ENCODE measurements around the gene ANKRD13A. TPM values are rescaled to one million over a fixed set of nuclear protein-coding genes. Genes with fewer than 3 reads are reported as not detected.

The ANKRD13A gene
- total and polyA plus RNA-seq, 2 of the 13 experiments (the other 11 are each of a cell fraction or from before 2014, with no cell fraction given), result 34.1 to 41.6 TPM

DNA sequence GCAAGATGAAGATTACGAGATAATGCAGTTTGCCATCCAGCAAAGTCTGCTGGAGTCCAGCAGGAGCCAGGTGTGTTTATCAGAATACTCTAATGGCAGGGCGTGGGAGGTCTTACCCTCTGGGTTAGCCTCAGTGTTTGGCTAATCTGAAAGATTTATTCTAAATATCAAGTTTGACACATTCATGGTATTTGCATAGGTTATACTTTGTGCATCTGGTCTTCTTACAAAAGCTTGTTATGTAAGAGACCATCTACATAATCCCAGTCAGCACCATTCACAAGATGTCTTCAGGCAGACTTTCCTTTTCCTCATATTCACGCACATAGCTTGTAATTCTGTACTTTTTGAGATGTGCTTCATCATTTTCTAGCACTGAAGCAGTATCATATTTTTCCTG, 34.7 kb downstream of the ANKRD13A start:
- WGBS (ENCODE audit: low lambda C conversion rate), result 91% methylated on average over 3 of the region's 3 CpGs
- CTCF ChIA-PET (ENCODE audit: low intra/inter-chr PET ratio, low total read pairs), result no interaction called here

GRCh38 chr12:110035534-110036104, 36.4 kb downstream of the ANKRD13A start:
- Histone ChIP-seq H3K27me3 (ENCODE audit: control insufficient read depth in 1 of 2, insufficient read depth in 2 of 2, low read length in 2 of 2) (no peaks in the 10 kb centered on the region), H3K4me1 (ENCODE audit: insufficient read depth, low read length) (peaks cover 64% of the 10 kb centered on the region), H3K36me3 (replicated peaks in 1 of 2; ENCODE audit: control insufficient read depth in 1 of 2, insufficient read depth in 2 of 2, low read length in 2 of 2) (peaks cover 5 to 27% of the 10 kb centered on the region in 2 experiments; a peak in 4 of 5 replicates), H3K9ac (ENCODE audit: insufficient read depth, low read depth, low read length) (peak overlapping the region; percentile 56; the same call in 1 of the 2 replicates), H3K27ac (ENCODE audit: extremely low read length, insufficient read depth, low read length) (peak overlapping the region; percentile 75), H2AFZ (ENCODE audit: low read length) (no peak overlapping the region), H3K79me2 (ENCODE audit: insufficient read depth, low read length) (peaks cover 2% of the 10 kb centered on the region), H3K9me3 (ENCODE audit: low read length) (no peaks in the 10 kb centered on the region), H3K4me3 (replicated peaks in 1 of 3; ENCODE audit: insufficient read depth in 1 of 3, low read depth in 2 of 3, low read length in 3 of 3) (no peak overlapping the region), H4K20me1 (ENCODE audit: insufficient read depth, low read length) (no peaks in the 10 kb centered on the region), H3K4me2 (ENCODE audit: low read depth, low read length) (peak overlapping the region; percentile 28)
- in situ Hi-C loops (cut with HindIII; ENCODE audit: extremely low pct_ligation_motif_present, low pct_unique_long_range_greater_than_20kb) (no loop called here), intact Hi-C loops (cut with micrococcal nuclease; ENCODE audit: unreplicated experiment) (no loop called here)
- DNase-seq (ENCODE audit: low spot score) (peak; percentile 67), FAIRE-seq (peak; percentile 83), ATAC-seq (no peak; the same call in 2 of the 3 replicates)
- 56% methylated on average over 7 of the region's 7 CpGs for WGBS (ENCODE audit: low lambda C conversion rate)
- CTCF ChIA-PET (ENCODE audit: low intra/inter-chr PET ratio, low total read pairs), result no interaction called here
- POLR2A ChIA-PET, result interaction anchor here (0.9 to 1.7 kb wide), 10 partner anchors 11 to 69 kb away, joined by 3 to 9 read pairs (median 5); partner anchors contain the start of genes ANKRD13A and C12orf76
- no TSS peak for BruUV-seq (replicated peaks)
- no peak for TF ChIP-seq ARNT2 (CRISPR knock-in tag; IDR thresholded peaks at IDR 0.05; ENCODE audit: low read depth)
- TF ChIP-seq, protein P1, sequence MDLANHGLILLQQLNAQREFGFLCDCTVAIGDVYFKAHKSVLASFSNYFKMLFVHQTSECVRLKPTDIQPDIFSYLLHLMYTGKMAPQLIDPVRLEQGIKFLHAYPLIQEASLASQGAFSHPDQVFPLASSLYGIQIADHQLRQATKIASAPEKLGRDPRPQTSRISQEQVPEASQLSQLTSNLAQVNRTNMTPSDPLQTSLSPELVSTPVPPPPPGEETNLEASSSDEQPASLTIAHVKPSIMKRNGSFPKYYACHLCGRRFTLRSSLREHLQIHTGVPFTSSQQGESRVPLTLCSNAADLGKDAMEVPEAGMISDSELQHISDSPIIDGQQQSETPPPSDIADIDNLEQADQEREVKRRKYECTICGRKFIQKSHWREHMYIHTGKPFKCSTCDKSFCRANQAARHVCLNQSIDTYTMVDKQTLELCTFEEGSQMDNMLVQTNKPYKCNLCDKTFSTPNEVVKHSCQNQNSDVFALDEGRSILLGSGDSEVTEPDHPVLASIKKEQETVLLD (CRISPR knock-in tag; IDR thresholded peaks at IDR 0.05; ENCODE audit: low read depth), result no peak
- no peak for TF ChIP-seq CC2D1A (CRISPR knock-in tag; IDR thresholded peaks at IDR 0.05)
- TF ChIP-seq, protein P2, sequence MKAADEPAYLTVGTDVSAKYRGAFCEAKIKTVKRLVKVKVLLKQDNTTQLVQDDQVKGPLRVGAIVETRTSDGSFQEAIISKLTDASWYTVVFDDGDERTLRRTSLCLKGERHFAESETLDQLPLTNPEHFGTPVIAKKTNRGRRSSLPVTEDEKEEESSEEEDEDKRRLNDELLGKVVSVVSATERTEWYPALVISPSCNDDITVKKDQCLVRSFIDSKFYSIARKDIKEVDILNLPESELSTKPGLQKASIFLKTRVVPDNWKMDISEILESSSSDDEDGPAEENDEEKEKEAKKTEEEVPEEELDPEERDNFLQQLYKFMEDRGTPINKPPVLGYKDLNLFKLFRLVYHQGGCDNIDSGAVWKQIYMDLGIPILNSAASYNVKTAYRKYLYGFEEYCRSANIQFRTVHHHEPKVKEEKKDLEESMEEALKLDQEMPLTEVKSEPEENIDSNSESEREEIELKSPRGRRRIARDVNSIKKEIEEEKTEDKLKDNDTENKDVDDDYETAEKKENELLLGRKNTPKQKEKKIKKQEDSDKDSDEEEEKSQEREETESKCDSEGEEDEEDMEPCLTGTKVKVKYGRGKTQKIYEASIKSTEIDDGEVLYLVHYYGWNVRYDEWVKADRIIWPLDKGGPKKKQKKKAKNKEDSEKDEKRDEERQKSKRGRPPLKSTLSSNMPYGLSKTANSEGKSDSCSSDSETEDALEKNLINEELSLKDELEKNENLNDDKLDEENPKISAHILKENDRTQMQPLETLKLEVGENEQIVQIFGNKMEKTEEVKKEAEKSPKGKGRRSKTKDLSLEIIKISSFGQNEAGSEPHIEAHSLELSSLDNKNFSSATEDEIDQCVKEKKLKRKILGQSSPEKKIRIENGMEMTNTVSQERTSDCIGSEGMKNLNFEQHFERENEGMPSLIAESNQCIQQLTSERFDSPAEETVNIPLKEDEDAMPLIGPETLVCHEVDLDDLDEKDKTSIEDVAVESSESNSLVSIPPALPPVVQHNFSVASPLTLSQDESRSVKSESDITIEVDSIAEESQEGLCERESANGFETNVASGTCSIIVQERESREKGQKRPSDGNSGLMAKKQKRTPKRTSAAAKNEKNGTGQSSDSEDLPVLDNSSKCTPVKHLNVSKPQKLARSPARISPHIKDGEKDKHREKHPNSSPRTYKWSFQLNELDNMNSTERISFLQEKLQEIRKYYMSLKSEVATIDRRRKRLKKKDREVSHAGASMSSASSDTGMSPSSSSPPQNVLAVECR (CRISPR knock-in tag; IDR thresholded peaks at IDR 0.05; ENCODE audit: borderline replicate concordance), result peak; percentile 72; the same call in 1 of the 2 replicates
- TF ChIP-seq ZNF383 (CRISPR knock-in tag; IDR thresholded peaks at IDR 0.05; ENCODE audit: borderline replicate concordance), result no peak
- no peak for TF ChIP-seq PHF5A (CRISPR knock-in tag; IDR thresholded peaks at IDR 0.05; ENCODE audit: low read depth, unreplicated experiment)

More for the DNA sequence above, 34.7 kb downstream of the ANKRD13A start:
- Histone ChIP-seq H3K27me3 (ENCODE audit: control insufficient read depth in 1 of 2, insufficient read depth in 2 of 2, low read length in 2 of 2) (no peaks in the 10 kb centered on the region), H4K20me1 (ENCODE audit: insufficient read depth, low read length) (no peaks in the 10 kb centered on the region), H3K4me1 (ENCODE audit: insufficient read depth, low read length) (peaks cover 47% of the 10 kb centered on the region), H3K9me3 (ENCODE audit: low read length) (no peaks in the 10 kb centered on the region), H3K27ac (ENCODE audit: extremely low read length, insufficient read depth, low read length) (peak overlapping the region; percentile 75), H3K36me3 (replicated peaks in 1 of 2; ENCODE audit: control insufficient read depth in 1 of 2, insufficient read depth in 2 of 2, low read length in 2 of 2) (peaks cover 9 to 38% of the 10 kb centered on the region in 2 experiments), H3K4me2 (ENCODE audit: low read depth, low read length) (no peak overlapping the region), H2AFZ (ENCODE audit: low read length) (no peak overlapping the region), H3K9ac (ENCODE audit: insufficient read depth, low read depth, low read length) (no peak overlapping the region), H3K4me3 (replicated peaks in 1 of 3; ENCODE audit: insufficient read depth in 1 of 3, low read depth in 2 of 3, low read length in 3 of 3) (no peak overlapping the region), H3K79me2 (ENCODE audit: insufficient read depth, low read length) (peaks cover 2% of the 10 kb centered on the region)
- no peak for ATAC-seq
- intact Hi-C loops (cut with micrococcal nuclease; ENCODE audit: unreplicated experiment), result no loop called here
- POLR2A ChIA-PET, result no interaction called here
- in situ Hi-C loops (cut with HindIII; ENCODE audit: extremely low pct_ligation_motif_present, low pct_unique_long_range_greater_than_20kb), result no loop called here
- FAIRE-seq, result no peak
- DNase-seq (ENCODE audit: low spot score), result no peak
- TF ChIP-seq RARG (CRISPR knock-in tag; IDR thresholded peaks at IDR 0.05; ENCODE audit: low read depth), result no peak
- TF ChIP-seq CSRNP1 (CRISPR knock-in tag; IDR thresholded peaks at IDR 0.05), result no peak
- no TSS peak for BruUV-seq (replicated peaks)

Measured in HepG2 (cell line).